Measurements from ENCODE around the gene NEGR1. TPM values are rescaled to one million over a fixed set of nuclear protein-coding genes. Genes with fewer than 3 reads are reported as not detected.

The NEGR1 gene
- total RNA-seq, 1 experiment from 2014 or later, result 2.9 TPM

- no peak for TF ChIP-seq ATF6 (CRISPR knock-in tag; IDR thresholded peaks at IDR 0.05)
- TF ChIP-seq TEAD4 (CRISPR knock-in tag; IDR thresholded peaks at IDR 0.05), result no peak
- TF ChIP-seq ATF1 (CRISPR knock-in tag; IDR thresholded peaks at IDR 0.05), result no peak
- TF ChIP-seq ESRRA (CRISPR knock-in tag; IDR thresholded peaks at IDR 0.05; ENCODE audit: borderline replicate concordance), result no peak
- TF ChIP-seq SOX15 (CRISPR knock-in tag; IDR thresholded peaks at IDR 0.05), result no peak
- TF ChIP-seq TP53 (CRISPR knock-in tag; IDR thresholded peaks at IDR 0.05), result no peak
Measured at GRCh38 chr1:71364236-71364635, 918.1 kb downstream of the NEGR1 start (continued).

- no peaks in the 10 kb centered on the region for H3K27me3 Mint-ChIP-seq (ENCODE audit: low read depth)
- DNase-seq (ENCODE audit: low spot score) (no peak), ATAC-seq (no peak)
- H3K27ac Mint-ChIP-seq, result no peak overlapping the region
- no peak overlapping the region for H3K4me3 Mint-ChIP-seq
- H3K36me3 Mint-ChIP-seq, result no peaks in the 10 kb centered on the region
- POLR2A ChIA-PET, result no interaction called here
- H3K4me1 Mint-ChIP-seq, result no peaks in the 10 kb centered on the region
- CTCF ChIA-PET, result no interaction called here
- H3K9me3 Mint-ChIP-seq, result peaks cover 4% of the 10 kb centered on the region
- TF ChIP-seq NFYB (CRISPR knock-in tag; conservative IDR thresholded peaks at IDR 0.05; ENCODE audit: low read depth) (no peak), ZNF671 (CRISPR knock-in tag; IDR thresholded peaks at IDR 0.05) (no peak), HMGA2 (CRISPR knock-in tag; IDR thresholded peaks at IDR 0.05) (no peak), MXD4 (CRISPR knock-in tag; IDR thresholded peaks at IDR 0.05; ENCODE audit: borderline replicate concordance) (no peak), USF1 (CRISPR knock-in tag; IDR thresholded peaks at IDR 0.05) (no peak), ZNF512 (CRISPR knock-in tag; IDR thresholded peaks at IDR 0.05; ENCODE audit: borderline replicate concordance) (no peak), ATF3 (CRISPR knock-in tag; conservative IDR thresholded peaks at IDR 0.05) (no peak), NR1H2 (CRISPR knock-in tag; IDR thresholded peaks at IDR 0.05) (no peak), HMGXB4 (CRISPR knock-in tag; IDR thresholded peaks at IDR 0.05) (no peak), FOXK1 (CRISPR knock-in tag; IDR thresholded peaks at IDR 0.05) (no peak), ATF2 (CRISPR knock-in tag; IDR thresholded peaks at IDR 0.05; ENCODE audit: borderline replicate concordance, low read depth) (no peak), RORB (CRISPR knock-in tag; IDR thresholded peaks at IDR 0.05) (no peak), OVOL2 (CRISPR knock-in tag; IDR thresholded peaks at IDR 0.05; ENCODE audit: borderline replicate concordance) (no peak), USF2 (CRISPR knock-in tag; IDR thresholded peaks at IDR 0.05) (no peak), ATF6 (CRISPR knock-in tag; IDR thresholded peaks at IDR 0.05) (no peak), ZNF396 (CRISPR knock-in tag; IDR thresholded peaks at IDR 0.05; ENCODE audit: borderline replicate concordance) (no peak), SMAD3 (CRISPR knock-in tag; IDR thresholded peaks at IDR 0.05; ENCODE audit: borderline replicate concordance) (no peak), ZBTB43 (CRISPR knock-in tag; IDR thresholded peaks at IDR 0.05) (no peak)
Measured at GRCh38 chr1:71362691-71363090, 919.6 kb downstream of the NEGR1 start.
